K562 (cell line): Measurements from ENCODE around the gene SLC12A9. TPM values are rescaled to one million over a fixed set of nuclear protein-coding genes. Genes with fewer than 3 reads are reported as not detected.
A peak's percentile ranks its signal among the peaks of the same experiment; 100 is the strongest.

Source experiments
- CREB5 ChIP-seq: fragments of 250-450 bp; sonication (Bioruptor Pico); IDR thresholded peaks from 2 replicates; pipeline ENCODE4 v1.5.0; 2020; ENCODE audit warnings: mild to moderate bottlenecking
- E2F1 ChIP-seq: sonication (generic); formaldehyde crosslinking; IDR thresholded peaks from 2 replicates; pipeline ENCODE4 v1.8.1; 2023; ENCODE audit warnings: mild to moderate bottlenecking, missing genetic modification reagents, moderate library complexity
- HDGF ChIP-seq: fragments of 450-650 bp; IDR thresholded peaks from 2 replicates; pipeline ENCODE4 v1.6.1; 2016
- L3MBTL2 ChIP-seq: fragments of 450-650 bp; IDR thresholded peaks from 2 replicates; pipeline ENCODE4 v1.6.1; 2016; ENCODE audit warnings: mild to moderate bottlenecking, moderate library complexity
- MIER1 ChIP-seq: fragments of 450-650 bp; IDR thresholded peaks from 2 replicates; pipeline ENCODE4 v1.6.1; 2016; ENCODE audit warnings: antibody characterized with exemption, mild to moderate bottlenecking, low read depth
- NBN ChIP-seq: fragments of 450-650 bp; IDR thresholded peaks from 2 replicates; pipeline ENCODE4 v1.6.1; 2016; ENCODE audit warnings: low read depth, mild to moderate bottlenecking
- NKRF ChIP-seq: fragments of 450-650 bp; IDR thresholded peaks from 2 replicates; pipeline ENCODE4 v1.6.1; 2016; ENCODE audit warnings: borderline replicate concordance
- REST ChIP-seq, 2 experiments: fragments of 450-650 bp; formaldehyde crosslinking in 1 of 2; IDR thresholded peaks; 2 replicates each; pipeline versions ENCODE4 v1.4.0 to v1.6.1; 2014 to 2020; ENCODE audit warnings: mild to moderate bottlenecking in 2 of 2, borderline replicate concordance in 1 of 2, low read depth in 1 of 2
- polyA plus RNA-seq, 8 experiments: library from polyadenylated mRNA; depleted of rRNA in 4 of 8; stranded (reverse) in 5 of 8; unstranded in 3 of 8; fragments of >200 nt; fragmentation: Nextera tagmentation in 2 of 8; fragmentation: Illumina TruSeq in 1 of 8; extraction: Ambion mirVana in 2 of 8; extraction: Trizol in 1 of 8; gene quantifications; 2 replicates each; pipeline versions ENCODE4 v1.2.1 to v1.2.3, GENCODE V29; 2011 to 2014; ENCODE audit warnings: inconsistent platforms in 1 of 8, missing spikeins in 1 of 8
- total RNA-seq, 7 experiments: library from RNA; depleted of rRNA in 6 of 7; stranded (reverse); fragments of >200 nt in 6 of 7; fragmentation: Illumina TruSeq in 2 of 7; extraction: Trizol in 2 of 7; gene quantifications; 2 replicates each; pipeline versions ENCODE4 v1.2.1 to v1.2.3, GENCODE V29; 2011 to 2021; ENCODE audit warnings: low replicate concordance in 1 of 7
- TF ChIP-seq, protein P1 (sequence below): fragments of 250-450 bp; sonication (Bioruptor Pico); IDR thresholded peaks from 2 replicates; pipeline ENCODE4 v1.5.0; 2021; ENCODE audit warnings: mild to moderate bottlenecking, moderate library complexity

SLC12A9 gene
- total and polyA plus RNA-seq, 9 of the 15 experiments (the other 6 are each of a cell fraction or from before 2014, with no cell fraction given), result 0.06 to 20.2 (median 10.7) TPM

DNA sequence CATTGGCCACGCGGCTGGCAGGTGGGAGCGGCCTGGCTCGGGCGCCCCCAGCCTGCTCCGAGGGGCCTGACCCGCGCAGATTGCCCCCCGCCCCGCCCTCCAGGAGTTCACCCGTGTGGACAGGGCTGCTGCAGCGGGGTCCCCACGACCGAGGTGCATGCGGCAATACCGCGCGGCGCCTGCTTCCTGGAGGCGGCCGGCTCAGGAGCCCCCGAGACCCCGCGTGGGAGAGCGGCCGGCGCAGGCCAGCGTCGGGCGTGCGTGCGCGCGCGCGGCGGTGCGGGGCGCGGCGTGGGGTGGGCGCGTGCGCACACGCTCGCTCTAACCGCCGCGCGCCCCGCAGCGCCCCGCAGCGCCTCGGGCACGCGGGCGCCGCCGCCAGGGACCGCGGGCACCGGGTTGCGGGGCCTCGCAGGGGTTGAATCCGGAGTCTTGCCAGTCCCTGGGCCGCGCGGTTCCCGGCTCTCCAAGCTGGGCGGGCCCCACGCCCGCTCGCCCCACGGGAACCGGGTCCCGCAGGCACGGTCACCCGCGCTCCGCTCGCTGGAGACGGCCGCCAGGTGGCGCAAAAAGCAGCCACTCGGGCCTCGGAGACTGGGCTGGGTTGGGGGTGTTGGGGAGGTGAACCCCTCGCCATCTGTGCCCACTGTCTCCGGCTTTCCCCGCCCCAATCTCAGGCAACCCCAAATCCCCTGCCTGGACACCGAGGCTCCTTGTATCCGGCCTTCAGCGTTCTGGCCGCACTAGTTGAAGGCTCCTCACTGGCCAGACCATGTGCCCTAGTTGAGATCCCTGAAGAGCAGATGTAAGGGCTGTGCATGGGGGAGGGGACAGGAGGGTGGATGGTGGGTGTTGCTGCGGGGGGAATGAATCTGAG lies 44.5 kb downstream of the SLC12A9 start (continued):
- peak; percentile 82 for TF ChIP-seq REST (IDR thresholded peaks at IDR 0.05; ENCODE audit: borderline replicate concordance)
- TF ChIP-seq REST (CRISPR knock-in tag; IDR thresholded peaks at IDR 0.05; ENCODE audit: low read depth), result no peak
- 0 out of 2 replicates have a peak, but pooled peaks have one; percentile 22 for TF ChIP-seq NKRF
- TF ChIP-seq E2F1 (CRISPR knock-in tag), result 0 out of 2 replicates have a peak, but pooled peaks have one; percentile 60
- no peak for TF ChIP-seq HDGF
- TF ChIP-seq MIER1, result peak; percentile 71; the same call in 1 of the 2 replicates
- peak; percentile 31; the same call in 1 of the 2 replicates for TF ChIP-seq NBN
- TF ChIP-seq, protein P1, sequence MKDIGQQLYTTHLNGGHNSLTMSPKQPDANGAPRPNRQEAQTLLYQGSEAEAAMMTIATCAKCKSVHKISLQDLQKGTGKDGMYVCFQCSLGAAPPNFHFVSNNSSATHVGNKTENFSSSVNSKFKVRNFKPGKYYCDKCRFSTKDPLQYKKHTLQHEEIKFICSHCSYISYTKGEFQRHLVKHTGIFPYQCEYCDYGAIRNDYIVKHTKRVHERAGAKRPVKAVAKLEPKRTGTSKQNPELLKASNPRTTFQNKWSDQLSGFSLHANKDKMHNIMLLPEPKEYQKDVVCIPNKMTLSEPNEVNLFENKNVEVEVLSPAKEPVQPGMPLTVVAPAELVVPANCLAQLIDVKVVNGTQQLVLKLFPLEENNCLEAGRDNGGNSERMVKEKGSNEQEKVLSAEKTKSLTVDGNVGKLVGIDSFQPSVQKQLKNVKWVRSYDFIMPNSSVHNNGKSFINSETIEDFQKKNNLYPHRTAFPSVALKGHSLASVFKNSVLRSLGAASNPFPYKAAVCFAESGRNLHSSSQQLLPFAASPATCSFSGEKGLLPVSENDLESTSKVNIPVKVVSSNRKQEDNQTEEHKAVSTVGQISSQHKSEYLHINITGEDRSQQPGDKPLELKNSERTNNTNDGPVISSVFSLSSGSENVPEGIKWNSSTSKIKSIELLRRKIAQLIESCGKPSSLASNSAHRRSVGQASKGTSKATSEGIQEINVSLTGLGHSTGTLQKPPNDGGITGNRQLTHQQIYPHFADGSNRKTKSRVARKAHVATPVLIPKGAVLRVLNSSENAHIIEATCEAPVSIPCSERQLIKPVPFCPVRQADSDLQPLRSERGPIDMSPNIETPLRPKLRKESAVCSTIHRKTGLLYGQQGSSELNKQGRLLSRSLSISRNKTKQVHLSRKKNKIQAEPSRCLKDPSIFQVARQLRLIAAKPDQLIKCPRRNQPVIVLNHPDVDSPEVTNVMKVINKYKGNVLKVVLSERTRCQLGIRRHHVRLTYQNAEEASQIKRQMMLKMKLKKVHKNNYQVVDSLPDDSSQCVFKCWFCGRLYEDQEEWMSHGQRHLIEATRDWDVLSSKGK (CRISPR knock-in tag), result no peak
- TF ChIP-seq L3MBTL2, result peak; percentile 69
- TF ChIP-seq CREB5 (CRISPR knock-in tag), result no peak
